ENCODE results near the gene CCDC80. TPM values are rescaled to one million over a fixed set of nuclear protein-coding genes. Genes with fewer than 3 reads are reported as not detected.
A peak's percentile ranks its signal among the peaks of the same experiment; 100 is the strongest.

Gene CCDC80
- total RNA-seq, 4 donors from 2014 or later: 6.4 to 55.3 (median 18.4) TPM

GRCh38 chr3:112637700-112638099 is 3.2 kb downstream of the CCDC80 start:
- no peak for DNase-seq

GRCh38 chr3:112635674-112636073 is 5.3 kb downstream of the CCDC80 start:
- peak overlapping the region; percentile 74 to 87 (median 82) for H3K27ac ChIP-seq
- H3K27me3 ChIP-seq: peaks cover 1% of the 10 kb centered on the region
- intact Hi-C loops (cut with DNase I; ENCODE audit: low total_unique reads): no loop called here
- TF ChIP-seq EP300 (IDR thresholded peaks at IDR 0.05; ENCODE audit: low read depth) (no peak), POLR2AphosphoS5 (IDR thresholded peaks at IDR 0.05) (peak; percentile 78 to 89 (median 88))
- H3K9me3 ChIP-seq: no peaks in the 10 kb centered on the region
- in situ Hi-C loops (cut with MboI; ENCODE audit: low pct_ligation_motif_present in 1 of 4, low pct_unique_long_range_greater_than_20kb in 1 of 4, low sequenced_read_pairs in 3 of 4): loop anchor here in 2 of 4 donors (25.0 kb wide), 2 partner anchors 352 to 652 kb away; partner anchors contain the start of genes CD200R1 (in 1 of the 2) and GTPBP8 (in 1 of the 2)
- peaks cover 4 to 38% (median 9%) of the 10 kb centered on the region in 4 donors for H3K4me1 ChIP-seq
- peak overlapping the region in 1 of 4 donors; percentile 5 for H3K4me3 ChIP-seq
- no peaks in the 10 kb centered on the region for H3K36me3 ChIP-seq
- 65 to 71% methylated on average over 1 of the region's 1 CpG for WGBS, 2 donors (ENCODE audit: low coverage in 1 of 2)
- peak; percentile 31 for DNase-seq

More at GRCh38 chr3:112637700-112638099, 3.2 kb downstream of the CCDC80 start:
- Histone ChIP-seq H3K4me3 (peak overlapping the region in 1 of 4 donors; percentile 20), H3K4me1 (peaks cover 0 to 47% (median 7%) of the 10 kb centered on the region in 4 donors), H3K27me3 (peaks cover 6% of the 10 kb centered on the region), H3K27ac (peak overlapping the region; percentile 74 to 87 (median 82)), H3K9me3 (no peaks in the 10 kb centered on the region), H3K36me3 (no peaks in the 10 kb centered on the region)
- peak in 2 of 3 donors; percentile 25 to 72 for TF ChIP-seq POLR2AphosphoS5 (IDR thresholded peaks at IDR 0.05)
- TF ChIP-seq POLR2A (IDR thresholded peaks at IDR 0.05): no peak
- TF ChIP-seq CTCF (IDR thresholded peaks at IDR 0.05): no peak
- TF ChIP-seq EP300 (IDR thresholded peaks at IDR 0.05; ENCODE audit: low read depth): no peak
- in situ Hi-C loops (cut with MboI; ENCODE audit: low pct_ligation_motif_present in 1 of 4, low pct_unique_long_range_greater_than_20kb in 1 of 4, low sequenced_read_pairs in 3 of 4): loop anchor here in 2 of 4 donors (25.0 kb wide), 2 partner anchors 350 to 650 kb away; partner anchors contain the start of genes CD200R1 (in 1 of the 2) and GTPBP8 (in 1 of the 2)
- WGBS, 2 donors (ENCODE audit: low coverage in 1 of 2): 30 to 69% methylated on average over 3 to 4 of the region's 4 CpGs
- intact Hi-C loops (cut with DNase I; ENCODE audit: low total_unique reads): no loop called here

GRCh38 chr3:112634786-112635541 is 6.0 kb downstream of the CCDC80 start:
- DNase-seq: no peak
- no peaks in the 10 kb centered on the region for H3K27me3 ChIP-seq
- WGBS, 2 donors (ENCODE audit: low coverage in 1 of 2): 50 to 67% methylated on average over 4 of the region's 4 CpGs
- no peak for TF ChIP-seq EP300 (IDR thresholded peaks at IDR 0.05; ENCODE audit: low read depth)
- no peak for TF ChIP-seq POLR2AphosphoS5 (IDR thresholded peaks at IDR 0.05)
- TF ChIP-seq POLR2A (IDR thresholded peaks at IDR 0.05): no peak
- no peak for TF ChIP-seq CTCF (IDR thresholded peaks at IDR 0.05)
- in situ Hi-C loops (cut with MboI; ENCODE audit: low pct_ligation_motif_present in 1 of 4, low pct_unique_long_range_greater_than_20kb in 1 of 4, low sequenced_read_pairs in 3 of 4) (loop anchor here in 2 of 4 donors (25.0 kb wide), 2 partner anchors 352 to 652 kb away; partner anchors contain the start of genes CD200R1 (in 1 of the 2) and GTPBP8 (in 1 of the 2)), intact Hi-C loops (cut with DNase I; ENCODE audit: low total_unique reads) (no loop called here)
- H3K4me1 ChIP-seq: peaks cover 4 to 39% (median 9%) of the 10 kb centered on the region in 4 donors
- H3K4me3 ChIP-seq: no peak overlapping the region
- H3K9me3 ChIP-seq: no peaks in the 10 kb centered on the region
- no peaks in the 10 kb centered on the region for H3K36me3 ChIP-seq
- peak overlapping the region; percentile 74 to 87 (median 82) for H3K27ac ChIP-seq

- DNase-seq: no peak
- intact Hi-C loops (cut with DNase I; ENCODE audit: low total_unique reads): no loop called here
- H3K4me1 ChIP-seq: peaks cover 4 to 51% (median 9%) of the 10 kb centered on the region in 4 donors
- H3K27ac ChIP-seq: peak overlapping the region; percentile 74 to 87 (median 82)
- 33 to 56% methylated on average over 1 of the region's 1 CpG for WGBS, 2 donors (ENCODE audit: low coverage in 1 of 2)
- TF ChIP-seq CTCF (IDR thresholded peaks at IDR 0.05) (no peak), POLR2AphosphoS5 (IDR thresholded peaks at IDR 0.05) (peak; percentile 35 to 71 (median 67)), EP300 (IDR thresholded peaks at IDR 0.05; ENCODE audit: low read depth) (no peak)
- in situ Hi-C loops (cut with MboI; ENCODE audit: low pct_ligation_motif_present in 1 of 4, low pct_unique_long_range_greater_than_20kb in 1 of 4, low sequenced_read_pairs in 3 of 4): loop anchor here in 2 of 4 donors (25.0 kb wide), 2 partner anchors 354 to 654 kb away; partner anchors contain the start of genes CD200R1 (in 1 of the 2) and GTPBP8 (in 1 of the 2)
- H3K9me3 ChIP-seq: no peaks in the 10 kb centered on the region
- no peak overlapping the region for H3K4me3 ChIP-seq
- H3K36me3 ChIP-seq: no peaks in the 10 kb centered on the region
- no peaks in the 10 kb centered on the region for H3K27me3 ChIP-seq
Observed at GRCh38 chr3:112633757-112634156, 7.2 kb downstream of the CCDC80 start.

All from transverse colon (tissue), 4 donors.